ENCODE data around the gene CDH23. TPM values are rescaled to one million over a fixed set of nuclear protein-coding genes. Genes with fewer than 3 reads are reported as not detected.

The CDH23 gene
- total RNA-seq, 4 donors from 2014 or later, result 14.4 to 29.6 (median 19.7) TPM

GRCh38 chr10:71820966-71821365, 424.2 kb downstream of the CDH23 start:
- Histone ChIP-seq H3K36me3 (peaks cover 74 to 100% (median 99%) of the 10 kb centered on the region in 4 donors), H3K27me3 (no peaks in the 10 kb centered on the region), H3K27ac (replicated peaks in 1 of 4) (no peak overlapping the region), H3K4me1 (peaks cover 19 to 29% (median 24%) of the 10 kb centered on the region in 4 donors), H3K9me3 (no peaks in the 10 kb centered on the region), H3K4me3 (no peak overlapping the region)
- intact Hi-C loops (cut with DNase I), result no loop called here
- TF ChIP-seq EP300 (IDR thresholded peaks at IDR 0.05) (no peak), POLR2A (IDR thresholded peaks at IDR 0.05; ENCODE audit: low read depth) (no peak), POLR2AphosphoS5 (IDR thresholded peaks at IDR 0.05) (no peak), CTCF (IDR thresholded peaks at IDR 0.05) (no peak)
- WGBS, result 78% methylated on average over 8 of the region's 8 CpGs
- DNase-seq (ENCODE audit: extremely low spot score), result no peak

DNA sequence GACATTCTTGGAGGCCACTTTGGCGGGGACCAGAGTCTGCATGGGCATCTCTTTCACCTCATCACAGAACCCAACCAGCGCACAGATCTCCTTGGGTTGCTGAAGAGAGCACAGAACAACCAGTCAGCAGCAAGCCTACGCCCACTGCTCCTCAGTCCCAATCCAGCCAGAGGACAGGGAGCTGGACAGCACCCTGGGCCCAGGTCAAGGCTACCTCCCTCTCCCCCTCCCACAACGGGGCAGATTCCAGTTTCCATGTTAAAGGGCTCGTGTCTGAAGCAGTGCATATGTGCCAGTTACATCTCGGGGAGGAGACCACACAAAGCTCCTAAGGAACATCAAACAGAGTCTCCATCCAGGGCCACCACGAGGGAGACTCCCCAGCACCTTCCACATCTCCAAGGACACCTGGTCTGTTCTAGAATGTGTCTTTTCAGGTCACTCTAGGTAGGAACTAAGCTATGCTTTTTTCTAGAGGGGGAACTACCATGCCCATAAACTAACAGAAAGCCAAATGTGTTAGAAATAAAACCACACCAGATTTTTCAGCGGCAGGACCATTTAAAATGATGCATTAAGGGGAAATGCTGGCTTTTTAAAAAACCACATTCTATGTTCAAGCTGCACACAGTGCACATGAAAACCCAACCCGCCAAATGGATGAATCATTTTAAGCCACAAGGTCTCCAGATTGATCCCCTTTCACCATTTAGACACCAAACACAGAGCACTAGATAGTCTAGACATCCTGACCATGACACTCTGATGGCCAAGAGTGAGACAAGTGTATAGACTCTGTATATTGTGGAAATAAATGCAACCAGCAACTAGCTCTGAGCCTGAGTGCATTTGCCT, 425.4 kb downstream of the CDH23 start:
- Histone ChIP-seq H3K4me3 (no peak overlapping the region), H3K36me3 (peaks cover 80 to 100% (median 99%) of the 10 kb centered on the region in 4 donors), H3K4me1 (peaks cover 12 to 22% (median 15%) of the 10 kb centered on the region in 4 donors), H3K27me3 (no peaks in the 10 kb centered on the region), H3K27ac (replicated peaks in 1 of 4) (no peak overlapping the region), H3K9me3 (no peaks in the 10 kb centered on the region)
- no peak for TF ChIP-seq CTCF (IDR thresholded peaks at IDR 0.05)
- no peak for TF ChIP-seq POLR2A (IDR thresholded peaks at IDR 0.05; ENCODE audit: low read depth)
- no peak for TF ChIP-seq EP300 (IDR thresholded peaks at IDR 0.05)
- WGBS, result 89% methylated on average over 8 of the region's 9 CpGs
- DNase-seq (ENCODE audit: extremely low spot score), result no peak
- intact Hi-C loops (cut with DNase I), result no loop called here

- H3K27me3 ChIP-seq, result no peaks in the 10 kb centered on the region
- TF ChIP-seq POLR2AphosphoS5 (IDR thresholded peaks at IDR 0.05) (no peak), POLR2A (IDR thresholded peaks at IDR 0.05; ENCODE audit: low read depth) (no peak), EP300 (IDR thresholded peaks at IDR 0.05) (no peak), CTCF (IDR thresholded peaks at IDR 0.05) (no peak)
- H3K4me1 ChIP-seq, result peaks cover under 1 to 10% (median 4%) of the 10 kb centered on the region in 4 donors
- no peak overlapping the region for H3K27ac ChIP-seq (replicated peaks in 1 of 4)
- H3K9me3 ChIP-seq, result no peaks in the 10 kb centered on the region
- intact Hi-C loops (cut with DNase I), result no loop called here
- peaks cover 83 to 100% (median 99%) of the 10 kb centered on the region in 4 donors for H3K36me3 ChIP-seq
- H3K4me3 ChIP-seq, result no peak overlapping the region
- no peak for DNase-seq (ENCODE audit: extremely low spot score)
- WGBS, result 86% methylated on average over 4 of the region's 4 CpGs
Measured at GRCh38 chr10:71823356-71823755, 426.6 kb downstream of the CDH23 start.

- H3K9me3 ChIP-seq, result no peaks in the 10 kb centered on the region
- H3K27ac ChIP-seq (replicated peaks in 1 of 4), result no peak overlapping the region
- DNase-seq (ENCODE audit: extremely low spot score), result no peak
- H3K36me3 ChIP-seq, result peaks cover 83 to 100% (median 99%) of the 10 kb centered on the region in 4 donors
- intact Hi-C loops (cut with DNase I), result no loop called here
- 92% methylated on average over 3 of the region's 3 CpGs for WGBS
- peaks cover 0 to under 1% (median 0%) of the 10 kb centered on the region in 4 donors for H3K4me1 ChIP-seq
- no peaks in the 10 kb centered on the region for H3K27me3 ChIP-seq
- TF ChIP-seq POLR2AphosphoS5 (IDR thresholded peaks at IDR 0.05), result no peak
- TF ChIP-seq EP300 (IDR thresholded peaks at IDR 0.05), result no peak
- no peak for TF ChIP-seq CTCF (IDR thresholded peaks at IDR 0.05)
- TF ChIP-seq POLR2A (IDR thresholded peaks at IDR 0.05; ENCODE audit: low read depth), result no peak
- no peak overlapping the region for H3K4me3 ChIP-seq
Measured at GRCh38 chr10:71824333-71824732, 427.6 kb downstream of the CDH23 start.
